ENCODE results near the gene WRNIP1. TPM values are rescaled to one million over a fixed set of nuclear protein-coding genes. Genes with fewer than 3 reads are reported as not detected.

The WRNIP1 gene
- total and polyA plus RNA-seq, 2 of the 4 experiments (the other 2 are of a cell fraction), result 43.7 to 47.1 TPM

- no peak overlapping the region for H4K5ac ChIP-seq (ENCODE audit: low read depth, low read length)
- no peaks in the 10 kb centered on the region for H4K20me1 ChIP-seq (ENCODE audit: insufficient read depth, low read length)
- peak; percentile 30; the same call in 1 of the 2 replicates for ATAC-seq (ENCODE audit: low read depth)
- DNase-seq, result no peak
- H2BK15ac ChIP-seq (ENCODE audit: low read depth, low read length), result no peak overlapping the region
- no peak overlapping the region for H2AK9ac ChIP-seq (replicated peaks; ENCODE audit: low read depth, low read length, poor library complexity)
- H3K9me3 ChIP-seq (ENCODE audit: control insufficient read depth, insufficient read depth, low read length), result no peaks in the 10 kb centered on the region
- intact Hi-C loops (cut with micrococcal nuclease), result no loop called here
- no peaks in the 10 kb centered on the region for H3K79me1 ChIP-seq (ENCODE audit: low read depth in 1 of 2, low read length in 2 of 2)
- no peak overlapping the region for H4K91ac ChIP-seq (ENCODE audit: insufficient read depth, low read depth, low read length)
- peaks cover 9% of the 10 kb centered on the region; the same call in 1 of the 2 replicates for H3K4me1 ChIP-seq (ENCODE audit: control insufficient read depth, insufficient read depth, low read length)
- TF ChIP-seq RAD21 (IDR thresholded peaks at IDR 0.05; ENCODE audit: low read length) (peak; percentile 34), SMC3 (IDR thresholded peaks at IDR 0.05; ENCODE audit: low read depth, low read length) (peak; percentile 36; the same call in 1 of the 2 replicates), MAZ (IDR thresholded peaks at IDR 0.05; ENCODE audit: borderline replicate concordance, low read depth, low read length) (no peak), CTCF (conservative IDR thresholded peaks at IDR 0.05; ENCODE audit: low read depth, low read length) (peak; percentile 40)
- ChIA-PET CTCF (no interaction called here), POLR2A (ENCODE audit: unreplicated experiment) (no interaction called here)
- H2BK120ac ChIP-seq (ENCODE audit: low read depth, low read length), result no peak overlapping the region
- H3K4ac ChIP-seq (ENCODE audit: low read depth, low read length), result no peak overlapping the region
- H3K56ac ChIP-seq (ENCODE audit: extremely low read depth, insufficient read depth, low read length), result no peak overlapping the region
- no peak overlapping the region for H2AFZ ChIP-seq (replicated peaks; ENCODE audit: low read length, poor library complexity)
- no peak overlapping the region for H3K18ac ChIP-seq (ENCODE audit: low read depth, low read length)
- H2AK5ac ChIP-seq (ENCODE audit: low read depth, low read length), result no peak overlapping the region
- dilution Hi-C loops (cut with HindIII; ENCODE audit: low sequenced_read_pairs, unreplicated experiment), result no loop called here
- no peaks in the 10 kb centered on the region for H3K36me3 ChIP-seq (ENCODE audit: control insufficient read depth, insufficient read depth, low read length)
- no peak overlapping the region for H3K27ac ChIP-seq (ENCODE audit: insufficient read depth, low read length)
- in situ Hi-C loops (cut with MboI; ENCODE audit: low sequenced_read_pairs), result no loop called here
- no peak overlapping the region for H3K14ac ChIP-seq (replicated peaks; ENCODE audit: low read depth, low read length)
- H3K9me1 ChIP-seq (ENCODE audit: insufficient read depth, low read length), result no peaks in the 10 kb centered on the region; the same call in 1 of the 2 replicates
- no peak overlapping the region for H3K4me2 ChIP-seq (ENCODE audit: low read depth, low read length)
- no peak overlapping the region for H2BK20ac ChIP-seq (ENCODE audit: low read depth, low read length)
- no peak overlapping the region for H3K4me3 ChIP-seq (ENCODE audit: insufficient read depth, low read depth, low read length)
- 63% methylated on average over 1 of the region's 9 CpGs; no CpG with 5 or more reads in 1 of the 2 experiments for WGBS, 2 experiments (ENCODE audit: extremely low coverage in 2 of 2, insufficient read length in 1 of 2)
- H3K9ac ChIP-seq (ENCODE audit: low read depth, low read length), result no peak overlapping the region
- H2BK5ac ChIP-seq (ENCODE audit: low read depth, low read length, poor library complexity, severe bottlenecking), result no peak overlapping the region
- no peaks in the 10 kb centered on the region for H3K27me3 ChIP-seq (ENCODE audit: control insufficient read depth, insufficient read depth, low read length)
- H3K23ac ChIP-seq (ENCODE audit: low read depth, low read length), result no peak overlapping the region
- no TSS peak for BruUV-seq (replicated peaks)
- H4K8ac ChIP-seq (ENCODE audit: low read depth in 2 of 2, low read length in 2 of 2), result no peak overlapping the region
Measured at GRCh38 chr6:2744209-2744771, 20.9 kb upstream of the WRNIP1 start.

All from IMR-90 (cell line).